AG08396 (cell line): ENCODE results near the gene ATF7IP.

Experiments
- DNase-seq: peaks from one replicate; pipeline ENCODE4 v3.0.0; 2012; ENCODE audit warnings: low spot score, mixed read lengths

ATF7IP gene

GRCh38 chr12:14418451-14418890 lies 53.0 kb downstream of the ATF7IP start:
- DNase-seq = no peak

- no peak for DNase-seq
Measured at GRCh38 chr12:14422516-14423230, 57.2 kb downstream of the ATF7IP start.

GRCh38 chr12:14424545-14424944 lies 59.1 kb downstream of the ATF7IP start:
- no peak for DNase-seq

GRCh38 chr12:14426792-14427191 lies 61.3 kb downstream of the ATF7IP start:
- no peak for DNase-seq

GRCh38 chr12:14427929-14428328 lies 62.4 kb downstream of the ATF7IP start:
- no peak for DNase-seq

- DNase-seq = no peak
Measured at GRCh38 chr12:14430394-14430986, 65.0 kb downstream of the ATF7IP start.

- no peak for DNase-seq
Measured at GRCh38 chr12:14431975-14432374, 66.5 kb downstream of the ATF7IP start.

- DNase-seq = no peak
Measured at GRCh38 chr12:14435627-14436026, 70.1 kb downstream of the ATF7IP start.

- no peak for DNase-seq
Measured at GRCh38 chr12:14442221-14442881, 76.9 kb downstream of the ATF7IP start.

- DNase-seq = no peak
Measured at GRCh38 chr12:14443531-14443930, 78.0 kb downstream of the ATF7IP start.

GRCh38 chr12:14450479-14450878 lies 85.0 kb downstream of the ATF7IP start:
- DNase-seq = no peak

- no peak for DNase-seq
Measured at GRCh38 chr12:14452336-14452735, 86.9 kb downstream of the ATF7IP start.

- DNase-seq = no peak
Measured at GRCh38 chr12:14452865-14453264, 87.4 kb downstream of the ATF7IP start.

- peak; percentile 20 for DNase-seq
Measured at GRCh38 chr12:14454098-14454907, 88.8 kb downstream of the ATF7IP start.

GRCh38 chr12:14460212-14460841 lies 94.8 kb downstream of the ATF7IP start:
- DNase-seq = no peak

- no peak for DNase-seq
Measured at GRCh38 chr12:14471497-14471896, 106.0 kb downstream of the ATF7IP start.

- DNase-seq = no peak
Measured at GRCh38 chr12:14473707-14474287, 108.3 kb downstream of the ATF7IP start.

GRCh38 chr12:14479004-14479403 lies 113.5 kb downstream of the ATF7IP start:
- DNase-seq = no peak

GRCh38 chr12:14481201-14481600 lies 115.7 kb downstream of the ATF7IP start:
- DNase-seq = no peak

GRCh38 chr12:14482361-14482760 lies 116.9 kb downstream of the ATF7IP start:
- DNase-seq = no peak

- DNase-seq = no peak
Measured at GRCh38 chr12:14482886-14483285, 117.4 kb downstream of the ATF7IP start.

- no peak for DNase-seq
Measured at GRCh38 chr12:14495326-14495725, 129.8 kb downstream of the ATF7IP start.
